ENCODE results near the gene ANKRD13D.

DNA sequence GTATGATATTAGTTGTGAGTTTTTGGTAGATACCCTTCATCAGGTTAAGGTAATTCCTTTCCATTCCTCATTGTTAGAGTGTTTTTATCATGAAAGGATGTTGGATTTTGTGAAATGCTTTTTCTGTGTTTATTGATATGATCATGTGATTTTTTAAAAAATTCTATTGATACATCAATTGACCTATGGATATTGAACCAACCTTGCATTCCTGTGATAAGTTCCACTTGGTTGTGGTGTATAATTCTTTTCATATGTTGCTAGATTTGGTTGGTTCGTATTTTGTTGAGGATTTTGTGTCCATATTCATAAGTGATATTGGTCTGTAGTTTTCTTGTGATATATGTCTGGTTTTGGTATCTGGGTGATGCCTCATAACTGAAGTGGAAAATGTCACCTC lies 6.7 kb downstream of the ANKRD13D start:
- TF ChIP-seq, protein P1, sequence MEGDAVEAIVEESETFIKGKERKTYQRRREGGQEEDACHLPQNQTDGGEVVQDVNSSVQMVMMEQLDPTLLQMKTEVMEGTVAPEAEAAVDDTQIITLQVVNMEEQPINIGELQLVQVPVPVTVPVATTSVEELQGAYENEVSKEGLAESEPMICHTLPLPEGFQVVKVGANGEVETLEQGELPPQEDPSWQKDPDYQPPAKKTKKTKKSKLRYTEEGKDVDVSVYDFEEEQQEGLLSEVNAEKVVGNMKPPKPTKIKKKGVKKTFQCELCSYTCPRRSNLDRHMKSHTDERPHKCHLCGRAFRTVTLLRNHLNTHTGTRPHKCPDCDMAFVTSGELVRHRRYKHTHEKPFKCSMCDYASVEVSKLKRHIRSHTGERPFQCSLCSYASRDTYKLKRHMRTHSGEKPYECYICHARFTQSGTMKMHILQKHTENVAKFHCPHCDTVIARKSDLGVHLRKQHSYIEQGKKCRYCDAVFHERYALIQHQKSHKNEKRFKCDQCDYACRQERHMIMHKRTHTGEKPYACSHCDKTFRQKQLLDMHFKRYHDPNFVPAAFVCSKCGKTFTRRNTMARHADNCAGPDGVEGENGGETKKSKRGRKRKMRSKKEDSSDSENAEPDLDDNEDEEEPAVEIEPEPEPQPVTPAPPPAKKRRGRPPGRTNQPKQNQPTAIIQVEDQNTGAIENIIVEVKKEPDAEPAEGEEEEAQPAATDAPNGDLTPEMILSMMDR (IDR thresholded peaks at IDR 0.05; ENCODE audit: poor library complexity, severe bottlenecking), result no peak
- TF ChIP-seq EZH2 (IDR thresholded peaks at IDR 0.05; ENCODE audit: borderline replicate concordance, insufficient read depth, low read length, poor library complexity, severe bottlenecking), result no peak
- no peak for TF ChIP-seq EP300 (conservative IDR thresholded peaks at IDR 0.05; ENCODE audit: poor library complexity, severe bottlenecking)
- TF ChIP-seq SMC3 (conservative IDR thresholded peaks at IDR 0.05; ENCODE audit: poor library complexity), result no peak
- TF ChIP-seq, protein P2, sequence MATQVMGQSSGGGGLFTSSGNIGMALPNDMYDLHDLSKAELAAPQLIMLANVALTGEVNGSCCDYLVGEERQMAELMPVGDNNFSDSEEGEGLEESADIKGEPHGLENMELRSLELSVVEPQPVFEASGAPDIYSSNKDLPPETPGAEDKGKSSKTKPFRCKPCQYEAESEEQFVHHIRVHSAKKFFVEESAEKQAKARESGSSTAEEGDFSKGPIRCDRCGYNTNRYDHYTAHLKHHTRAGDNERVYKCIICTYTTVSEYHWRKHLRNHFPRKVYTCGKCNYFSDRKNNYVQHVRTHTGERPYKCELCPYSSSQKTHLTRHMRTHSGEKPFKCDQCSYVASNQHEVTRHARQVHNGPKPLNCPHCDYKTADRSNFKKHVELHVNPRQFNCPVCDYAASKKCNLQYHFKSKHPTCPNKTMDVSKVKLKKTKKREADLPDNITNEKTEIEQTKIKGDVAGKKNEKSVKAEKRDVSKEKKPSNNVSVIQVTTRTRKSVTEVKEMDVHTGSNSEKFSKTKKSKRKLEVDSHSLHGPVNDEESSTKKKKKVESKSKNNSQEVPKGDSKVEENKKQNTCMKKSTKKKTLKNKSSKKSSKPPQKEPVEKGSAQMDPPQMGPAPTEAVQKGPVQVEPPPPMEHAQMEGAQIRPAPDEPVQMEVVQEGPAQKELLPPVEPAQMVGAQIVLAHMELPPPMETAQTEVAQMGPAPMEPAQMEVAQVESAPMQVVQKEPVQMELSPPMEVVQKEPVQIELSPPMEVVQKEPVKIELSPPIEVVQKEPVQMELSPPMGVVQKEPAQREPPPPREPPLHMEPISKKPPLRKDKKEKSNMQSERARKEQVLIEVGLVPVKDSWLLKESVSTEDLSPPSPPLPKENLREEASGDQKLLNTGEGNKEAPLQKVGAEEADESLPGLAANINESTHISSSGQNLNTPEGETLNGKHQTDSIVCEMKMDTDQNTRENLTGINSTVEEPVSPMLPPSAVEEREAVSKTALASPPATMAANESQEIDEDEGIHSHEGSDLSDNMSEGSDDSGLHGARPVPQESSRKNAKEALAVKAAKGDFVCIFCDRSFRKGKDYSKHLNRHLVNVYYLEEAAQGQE (IDR thresholded peaks at IDR 0.05; ENCODE audit: borderline replicate concordance), result no peak
- no peak for TF ChIP-seq TAF1 (IDR thresholded peaks at IDR 0.05; ENCODE audit: low read depth)

All from neural cell (in vitro differentiated cells).